Ectodermal cell (in vitro differentiated cells): Measurements from ENCODE around the gene CERT1.

Source experiments
- H3K27ac ChIP-seq: 2 replicates; pipeline ENCODE4 v1.7.0; 2013; ENCODE audit warnings: mild to moderate bottlenecking, low read depth, low read length; ENCODE audit not compliant: insufficient read depth, poor library complexity, severe bottlenecking
- H3K27me3 ChIP-seq: 2 replicates; pipeline ENCODE4 v1.7.0; 2013; ENCODE audit warnings: mild to moderate bottlenecking, low read length; ENCODE audit not compliant: insufficient read depth, control insufficient read depth, poor library complexity, severe bottlenecking
- H3K36me3 ChIP-seq: one replicate; pipeline ENCODE4 v1.7.0; 2013; ENCODE audit warnings: low read length; ENCODE audit not compliant: control insufficient read depth, insufficient read depth
- H3K4me1 ChIP-seq: one replicate; pipeline ENCODE4 v1.7.0; 2013; ENCODE audit warnings: low read length; ENCODE audit not compliant: control insufficient read depth, insufficient read depth
- H3K4me3 ChIP-seq: 2 replicates; pipeline ENCODE4 v1.7.0; 2013; ENCODE audit warnings: low read depth, low read length, control low read depth; ENCODE audit not compliant: insufficient read depth
- H3K9me3 ChIP-seq: 2 replicates; pipeline ENCODE4 v1.7.0; 2013; ENCODE audit warnings: mild to moderate bottlenecking, low read length, moderate library complexity; ENCODE audit not compliant: control insufficient read depth
- WGBS, 2 experiments: methylation state at CpG; one replicate each; pipeline ENCODE4 v1.1.7; 2013; ENCODE audit warnings: missing lambda C conversion rate in 2 of 2; 5-methylcytosine and 5-hydroxymethylcytosine counted together

CERT1 gene

GRCh38 chr5:75465480-75465879 is 45.9 kb downstream of the CERT1 start:
- WGBS, 2 experiments, result 64 to 86% methylated on average over 1 of the region's 1 CpG
- H3K4me3 ChIP-seq, result no peak overlapping the region
- H3K27ac ChIP-seq, result no peak overlapping the region
- H3K27me3 ChIP-seq, result no peaks in the 10 kb centered on the region
- H3K4me1 ChIP-seq, result no peaks in the 10 kb centered on the region
- no peaks in the 10 kb centered on the region for H3K9me3 ChIP-seq
- no peaks in the 10 kb centered on the region for H3K36me3 ChIP-seq

- H3K4me1 ChIP-seq, result no peaks in the 10 kb centered on the region
- no peaks in the 10 kb centered on the region for H3K9me3 ChIP-seq
- no peaks in the 10 kb centered on the region for H3K36me3 ChIP-seq
- no peak overlapping the region for H3K27ac ChIP-seq
- no peaks in the 10 kb centered on the region for H3K27me3 ChIP-seq
- no peak overlapping the region for H3K4me3 ChIP-seq
- WGBS, 2 experiments, result 92% methylated on average over 2 of the region's 2 CpGs
Measured at GRCh38 chr5:75463726-75464125, 47.7 kb downstream of the CERT1 start.

GRCh38 chr5:75461679-75462078 is 49.8 kb downstream of the CERT1 start:
- no peaks in the 10 kb centered on the region for H3K27me3 ChIP-seq
- H3K27ac ChIP-seq, result no peak overlapping the region
- no CpG with 5 or more reads among the region's 1 CpG for WGBS, 2 experiments

GRCh38 chr5:75460942-75461610 is 50.4 kb downstream of the CERT1 start:
- Histone ChIP-seq H3K27me3 (no peaks in the 10 kb centered on the region), H3K9me3 (no peaks in the 10 kb centered on the region), H3K36me3 (no peaks in the 10 kb centered on the region), H3K4me1 (no peaks in the 10 kb centered on the region), H3K4me3 (no peak overlapping the region), H3K27ac (no peak overlapping the region)
- WGBS, 2 experiments, result 73 to 86% methylated on average over 6 to 8 of the region's 8 CpGs

More at GRCh38 chr5:75461679-75462078, 49.8 kb downstream of the CERT1 start:
- H3K36me3 ChIP-seq, result no peaks in the 10 kb centered on the region
- H3K9me3 ChIP-seq, result no peaks in the 10 kb centered on the region
- H3K4me1 ChIP-seq, result no peaks in the 10 kb centered on the region
- H3K4me3 ChIP-seq, result no peak overlapping the region

GRCh38 chr5:75460532-75460931 is 50.9 kb downstream of the CERT1 start:
- no peaks in the 10 kb centered on the region for H3K9me3 ChIP-seq
- H3K4me1 ChIP-seq, result no peaks in the 10 kb centered on the region
- no peaks in the 10 kb centered on the region for H3K27me3 ChIP-seq
- H3K27ac ChIP-seq, result no peak overlapping the region
- no peaks in the 10 kb centered on the region for H3K36me3 ChIP-seq
- WGBS, 2 experiments, result 81 to 85% methylated on average over 2 of the region's 2 CpGs
- H3K4me3 ChIP-seq, result no peak overlapping the region

- WGBS, 2 experiments, result 96 to 99% methylated on average over 7 to 8 of the region's 8 CpGs
Measured at GRCh38 chr5:75457691-75458090, 53.7 kb downstream of the CERT1 start.

GRCh38 chr5:75457161-75457560 is 54.3 kb downstream of the CERT1 start:
- 80% methylated on average over 1 of the region's 1 CpG; no CpG with 5 or more reads in 1 of the 2 experiments for WGBS, 2 experiments
- no peaks in the 10 kb centered on the region for H3K4me1 ChIP-seq
- H3K27ac ChIP-seq, result no peak overlapping the region
- no peaks in the 10 kb centered on the region for H3K27me3 ChIP-seq
- H3K36me3 ChIP-seq, result no peaks in the 10 kb centered on the region
- H3K9me3 ChIP-seq, result no peaks in the 10 kb centered on the region
- no peak overlapping the region for H3K4me3 ChIP-seq

More at GRCh38 chr5:75457691-75458090, 53.7 kb downstream of the CERT1 start:
- no peaks in the 10 kb centered on the region for H3K4me1 ChIP-seq
- no peak overlapping the region for H3K27ac ChIP-seq
- no peaks in the 10 kb centered on the region for H3K36me3 ChIP-seq
- no peaks in the 10 kb centered on the region for H3K27me3 ChIP-seq
- no peaks in the 10 kb centered on the region for H3K9me3 ChIP-seq
- no peak overlapping the region for H3K4me3 ChIP-seq

GRCh38 chr5:75450069-75450468 is 61.4 kb downstream of the CERT1 start:
- Histone ChIP-seq H3K9me3 (peaks cover 2% of the 10 kb centered on the region), H3K4me3 (no peak overlapping the region), H3K36me3 (no peaks in the 10 kb centered on the region), H3K4me1 (no peaks in the 10 kb centered on the region), H3K27me3 (no peaks in the 10 kb centered on the region), H3K27ac (no peak overlapping the region)
- 47 to 61% methylated on average over 1 of the region's 1 CpG for WGBS, 2 experiments

GRCh38 chr5:75446068-75446467 is 65.4 kb downstream of the CERT1 start:
- WGBS, 2 experiments, result 93 to 96% methylated on average over 2 of the region's 2 CpGs
- no peak overlapping the region for H3K27ac ChIP-seq
- peaks cover 2% of the 10 kb centered on the region for H3K9me3 ChIP-seq
- no peaks in the 10 kb centered on the region for H3K4me1 ChIP-seq
- no peaks in the 10 kb centered on the region for H3K36me3 ChIP-seq
- no peaks in the 10 kb centered on the region for H3K27me3 ChIP-seq
- no peak overlapping the region for H3K4me3 ChIP-seq

GRCh38 chr5:75441560-75441959 is 69.9 kb downstream of the CERT1 start:
- H3K27ac ChIP-seq, result no peak overlapping the region
- 88 to 94% methylated on average over 1 to 2 of the region's 2 CpGs for WGBS, 2 experiments

More at GRCh38 chr5:75441560-75441959, 69.9 kb downstream of the CERT1 start:
- no peaks in the 10 kb centered on the region for H3K27me3 ChIP-seq
- no peaks in the 10 kb centered on the region for H3K36me3 ChIP-seq
- no peaks in the 10 kb centered on the region for H3K9me3 ChIP-seq
- no peak overlapping the region for H3K4me3 ChIP-seq
- H3K4me1 ChIP-seq, result no peaks in the 10 kb centered on the region
